ENCODE measurements around the gene GPR183. TPM values are rescaled to one million over a fixed set of nuclear protein-coding genes. Genes with fewer than 3 reads are reported as not detected.

GPR183 gene
- total RNA-seq, 1 donor from 2014 or later = 4.9 TPM

- H3K36me3 Mint-ChIP-seq (ENCODE audit: low read depth, unreplicated experiment) = peaks cover 12% of the 10 kb centered on the region
- no peaks in the 10 kb centered on the region for H3K36me3 ChIP-seq (ENCODE audit: insufficient read depth, low read length)
- H3K9me3 ChIP-seq (ENCODE audit: insufficient read depth, low read depth, low read length) = no peaks in the 10 kb centered on the region
- DNase-seq (ENCODE audit: low read depth) (peak; percentile 92), FAIRE-seq (peak; percentile 92)
- H3K4me2 ChIP-seq (ENCODE audit: low read length) = peak overlapping the region; percentile 78
- no peaks in the 10 kb centered on the region for H3K27me3 Mint-ChIP-seq (ENCODE audit: low read depth, unreplicated experiment)
- H3K79me2 ChIP-seq (ENCODE audit: insufficient read depth, low read length) = no peaks in the 10 kb centered on the region
- H3K4me1 ChIP-seq (ENCODE audit: insufficient read depth, low read length) = peaks cover 34% of the 10 kb centered on the region
- no peak overlapping the region for H3K4me3 ChIP-seq (ENCODE audit: insufficient read depth, low read depth, low read length)
- no peaks in the 10 kb centered on the region for H3K9me3 Mint-ChIP-seq (ENCODE audit: unreplicated experiment)
- peaks cover 4% of the 10 kb centered on the region for H4K20me1 ChIP-seq (ENCODE audit: insufficient read depth, low read length)
- TF ChIP-seq CTCF (IDR thresholded peaks at IDR 0.05; ENCODE audit: insufficient read depth, low read depth, low read length) (no peak), EZH2 (IDR thresholded peaks at IDR 0.05; ENCODE audit: insufficient read depth, low read length) (no peak)
- H2AFZ ChIP-seq (ENCODE audit: low read depth, low read length) = no peak overlapping the region
- no peak overlapping the region for H3K4me3 Mint-ChIP-seq (ENCODE audit: unreplicated experiment)
- H3K4me1 Mint-ChIP-seq (ENCODE audit: low read depth, unreplicated experiment) = peaks cover 31% of the 10 kb centered on the region
- peak overlapping the region; percentile 70 for H3K9ac ChIP-seq (ENCODE audit: low read length)
- H3K27ac ChIP-seq (ENCODE audit: low read depth, low read length) = peak overlapping the region; percentile 72
- H3K27me3 ChIP-seq (ENCODE audit: insufficient read depth, low read length) = no peaks in the 10 kb centered on the region
- H3K27ac Mint-ChIP-seq (ENCODE audit: unreplicated experiment) = peak overlapping the region; percentile 92
These were observed 15.3 kb upstream of the GPR183 start for GRCh38 chr13:99322297-99323103.

- TF ChIP-seq CTCF (IDR thresholded peaks at IDR 0.05; ENCODE audit: insufficient read depth, low read depth, low read length) (no peak), EZH2 (IDR thresholded peaks at IDR 0.05; ENCODE audit: insufficient read depth, low read length) (no peak)
- peaks cover 4% of the 10 kb centered on the region for H4K20me1 ChIP-seq (ENCODE audit: insufficient read depth, low read length)
- Mint-ChIP-seq H3K4me3 (ENCODE audit: unreplicated experiment) (no peak overlapping the region), H3K9me3 (ENCODE audit: unreplicated experiment) (no peaks in the 10 kb centered on the region), H3K36me3 (ENCODE audit: low read depth, unreplicated experiment) (peaks cover 12% of the 10 kb centered on the region), H3K27me3 (ENCODE audit: low read depth, unreplicated experiment) (no peaks in the 10 kb centered on the region), H3K27ac (ENCODE audit: unreplicated experiment) (peak overlapping the region; percentile 92), H3K4me1 (ENCODE audit: low read depth, unreplicated experiment) (peaks cover 31% of the 10 kb centered on the region)
- no peak overlapping the region for H3K4me3 ChIP-seq (ENCODE audit: insufficient read depth, low read depth, low read length)
- no peaks in the 10 kb centered on the region for H3K27me3 ChIP-seq (ENCODE audit: insufficient read depth, low read length)
- peak overlapping the region; percentile 35 for H3K9ac ChIP-seq (ENCODE audit: low read length)
- no peak overlapping the region for H2AFZ ChIP-seq (ENCODE audit: low read depth, low read length)
- H3K4me2 ChIP-seq (ENCODE audit: low read length) = peak overlapping the region; percentile 78
- DNase-seq (ENCODE audit: low read depth) (no peak), FAIRE-seq (no peak)
- peak overlapping the region; percentile 72 for H3K27ac ChIP-seq (ENCODE audit: low read depth, low read length)
- H3K9me3 ChIP-seq (ENCODE audit: insufficient read depth, low read depth, low read length) = no peaks in the 10 kb centered on the region
- H3K79me2 ChIP-seq (ENCODE audit: insufficient read depth, low read length) = no peaks in the 10 kb centered on the region
- peaks cover 38% of the 10 kb centered on the region for H3K4me1 ChIP-seq (ENCODE audit: insufficient read depth, low read length)
- no peaks in the 10 kb centered on the region for H3K36me3 ChIP-seq (ENCODE audit: insufficient read depth, low read length)
These were observed 14.5 kb upstream of the GPR183 start for GRCh38 chr13:99321709-99322108.
